ENCODE results near the gene COL4A1.

- TF ChIP-seq EZH2 (IDR thresholded peaks at IDR 0.05; ENCODE audit: borderline replicate concordance, low read length) (no peak), CTCF (IDR thresholded peaks at IDR 0.05; ENCODE audit: low read length) (no peak)
Measured at GRCh38 chr13:110349239-110349638, 42.3 kb upstream of the COL4A1 start.

All from OCI-LY1 (cell line).